GM12875 (cell line): ENCODE measurements around the gene LSM4.

Source experiments
- H3K4me3 ChIP-seq: one replicate; pipeline ENCODE4 v1.5.1; 2011; ENCODE audit warnings: low read depth, low read length, control low read depth
- TF ChIP-seq, protein P1 (sequence below): IDR thresholded peaks from 2 replicates; pipeline ENCODE4 v1.5.1; 2011; ENCODE audit warnings: low read depth, mild to moderate bottlenecking, control low read depth, inconsistent platforms, low read length, moderate library complexity, borderline replicate concordance; ENCODE audit not compliant: insufficient read depth

The LSM4 gene

DNA sequence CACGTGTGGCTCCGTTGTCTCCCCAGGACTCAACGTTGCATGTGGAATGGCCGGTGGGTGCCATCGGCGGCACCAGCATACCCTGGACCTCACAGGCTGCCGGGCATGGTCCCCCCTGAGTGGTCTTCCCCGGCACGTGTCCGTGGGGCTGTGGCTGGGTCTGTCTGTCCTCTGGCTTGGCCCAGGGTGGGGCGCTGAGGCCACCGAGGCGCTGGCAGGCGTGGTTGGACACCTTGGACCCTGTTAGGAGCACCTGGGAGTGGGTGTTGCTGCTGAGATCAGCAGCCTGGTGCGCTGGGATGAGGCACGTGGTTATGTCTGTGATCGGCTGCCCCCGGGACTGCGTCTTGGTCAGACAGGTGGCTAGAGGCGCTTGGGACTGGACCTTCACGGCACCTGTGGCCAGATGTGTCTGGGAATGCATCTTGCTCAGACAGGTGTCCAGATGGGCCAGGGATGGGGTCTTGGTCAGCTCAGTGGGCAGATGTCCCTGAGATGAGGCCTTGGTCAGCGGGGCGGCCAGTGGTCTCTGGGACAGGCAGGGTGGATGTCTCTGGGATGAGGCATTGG is 57.8 kb downstream of the LSM4 start:
- no peak overlapping the region for H3K4me3 ChIP-seq
- TF ChIP-seq, protein P1, sequence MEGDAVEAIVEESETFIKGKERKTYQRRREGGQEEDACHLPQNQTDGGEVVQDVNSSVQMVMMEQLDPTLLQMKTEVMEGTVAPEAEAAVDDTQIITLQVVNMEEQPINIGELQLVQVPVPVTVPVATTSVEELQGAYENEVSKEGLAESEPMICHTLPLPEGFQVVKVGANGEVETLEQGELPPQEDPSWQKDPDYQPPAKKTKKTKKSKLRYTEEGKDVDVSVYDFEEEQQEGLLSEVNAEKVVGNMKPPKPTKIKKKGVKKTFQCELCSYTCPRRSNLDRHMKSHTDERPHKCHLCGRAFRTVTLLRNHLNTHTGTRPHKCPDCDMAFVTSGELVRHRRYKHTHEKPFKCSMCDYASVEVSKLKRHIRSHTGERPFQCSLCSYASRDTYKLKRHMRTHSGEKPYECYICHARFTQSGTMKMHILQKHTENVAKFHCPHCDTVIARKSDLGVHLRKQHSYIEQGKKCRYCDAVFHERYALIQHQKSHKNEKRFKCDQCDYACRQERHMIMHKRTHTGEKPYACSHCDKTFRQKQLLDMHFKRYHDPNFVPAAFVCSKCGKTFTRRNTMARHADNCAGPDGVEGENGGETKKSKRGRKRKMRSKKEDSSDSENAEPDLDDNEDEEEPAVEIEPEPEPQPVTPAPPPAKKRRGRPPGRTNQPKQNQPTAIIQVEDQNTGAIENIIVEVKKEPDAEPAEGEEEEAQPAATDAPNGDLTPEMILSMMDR: no peak

DNA sequence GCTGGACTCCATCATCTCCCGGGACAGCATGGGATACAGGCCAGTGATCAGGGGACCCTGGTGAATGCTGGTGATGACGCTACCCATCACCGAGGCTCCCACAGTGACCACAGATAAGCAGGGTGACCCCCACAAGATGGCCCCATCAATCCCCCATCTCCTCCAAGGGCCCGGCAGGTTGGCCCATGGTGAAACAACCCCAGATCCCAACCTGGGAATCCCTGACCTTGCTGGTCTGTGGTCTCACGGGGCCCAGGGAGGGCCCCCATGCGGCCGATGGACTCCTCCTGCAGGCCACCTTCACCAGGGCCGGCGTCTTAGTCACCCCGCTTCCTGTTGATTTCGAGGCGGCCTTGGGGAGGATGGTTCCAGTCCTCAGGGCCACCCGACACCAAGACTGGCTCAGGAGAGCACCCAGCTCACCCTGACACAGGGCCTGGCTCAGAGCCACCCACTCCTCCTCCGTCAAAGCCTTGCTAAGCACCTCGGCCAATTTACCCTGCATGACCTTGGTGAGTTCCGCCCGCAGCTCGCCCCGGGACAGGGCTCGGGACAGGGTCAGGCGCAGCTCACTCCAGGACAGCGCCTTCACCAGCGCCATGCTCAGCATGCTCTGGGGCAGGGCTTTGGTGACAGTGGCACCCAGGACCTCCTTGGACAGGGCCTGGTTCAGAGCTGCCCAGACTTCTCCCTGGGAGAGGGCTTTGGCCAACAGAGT is 58.6 kb downstream of the LSM4 start:
- TF ChIP-seq, protein P1: no peak
- no peak overlapping the region for H3K4me3 ChIP-seq

DNA sequence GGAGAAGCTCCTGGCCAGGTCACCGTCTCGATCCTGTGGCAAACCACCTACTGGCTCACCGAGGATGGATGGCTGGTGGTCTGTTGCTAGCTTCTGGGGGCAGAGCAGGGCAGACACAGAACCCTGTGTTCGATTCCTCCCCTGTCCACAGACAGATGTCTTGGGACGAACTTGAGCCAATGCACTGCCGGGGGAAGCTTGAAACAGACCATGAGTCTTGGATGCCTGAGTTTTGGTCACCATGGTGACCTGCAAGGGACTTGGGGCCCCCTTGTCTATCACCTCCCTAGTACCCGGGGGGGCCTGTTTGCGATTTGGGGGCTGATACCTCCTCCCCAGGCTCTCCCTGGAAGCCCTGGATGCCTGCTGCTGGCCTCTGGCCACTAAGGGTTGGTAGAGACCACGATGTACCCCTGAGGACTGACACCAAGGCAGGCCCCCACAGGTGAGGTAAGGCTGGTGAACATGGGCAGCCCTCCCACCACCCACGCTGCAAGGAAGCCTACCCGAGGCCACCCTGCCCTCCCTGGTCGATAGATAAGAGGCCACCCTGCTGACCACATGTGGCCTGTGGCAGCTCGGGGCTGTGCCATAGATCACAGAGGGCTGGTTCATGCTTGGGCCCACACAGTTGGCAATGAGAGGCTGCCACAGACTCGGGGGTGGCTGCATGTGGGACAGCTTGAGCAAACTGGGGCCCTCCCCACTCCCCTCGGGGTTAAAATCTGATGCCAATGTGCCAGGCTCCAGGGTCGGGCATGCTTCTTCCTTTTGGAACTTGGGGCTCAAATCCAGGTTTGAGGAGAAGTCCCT is 59.3 kb downstream of the LSM4 start:
- TF ChIP-seq, protein P1: no peak

DNA sequence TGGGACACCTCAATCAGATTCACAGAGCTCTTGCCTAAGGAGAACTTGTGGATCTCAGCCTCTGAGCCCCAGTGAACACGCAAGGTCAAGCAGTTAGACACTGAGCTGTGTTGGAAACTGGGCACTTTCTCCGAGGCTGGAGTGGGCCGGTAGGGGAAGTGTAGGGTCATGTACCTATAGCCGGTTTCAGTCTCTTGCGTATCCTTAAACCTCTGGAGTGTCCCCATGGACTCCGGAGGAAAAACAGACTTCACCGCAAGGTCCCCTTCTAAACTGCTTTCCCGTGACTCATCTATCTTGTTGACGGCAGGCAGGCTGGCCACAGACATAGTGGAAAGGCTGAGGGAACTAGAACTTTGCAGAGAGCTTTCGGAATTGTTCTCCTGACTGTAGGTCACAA is 60.0 kb downstream of the LSM4 start:
- no peak overlapping the region for H3K4me3 ChIP-seq
- TF ChIP-seq, protein P1: no peak

More for the DNA sequence above, 59.3 kb downstream of the LSM4 start:
- no peak overlapping the region for H3K4me3 ChIP-seq

DNA sequence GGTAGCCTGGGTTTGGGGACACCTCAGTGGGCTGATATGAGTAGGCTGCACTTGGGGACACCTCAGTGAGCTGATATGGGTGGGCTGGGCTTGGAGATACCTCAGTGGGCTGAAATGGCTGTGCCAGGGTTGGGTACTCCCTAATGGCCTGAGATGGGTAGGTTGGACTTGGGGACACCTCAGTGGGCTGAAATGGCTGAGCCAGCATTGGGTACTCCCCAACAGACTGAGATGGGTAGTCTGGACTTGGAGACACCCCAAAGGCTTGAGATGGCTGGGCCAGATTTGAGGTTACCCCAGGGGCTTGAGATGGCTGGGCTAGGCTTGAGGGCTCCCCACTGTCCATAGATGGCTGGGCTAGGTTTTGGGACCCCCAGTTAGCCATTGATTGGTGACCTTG is 60.7 kb downstream of the LSM4 start:
- H3K4me3 ChIP-seq: no peak overlapping the region
- TF ChIP-seq, protein P1: no peak

DNA sequence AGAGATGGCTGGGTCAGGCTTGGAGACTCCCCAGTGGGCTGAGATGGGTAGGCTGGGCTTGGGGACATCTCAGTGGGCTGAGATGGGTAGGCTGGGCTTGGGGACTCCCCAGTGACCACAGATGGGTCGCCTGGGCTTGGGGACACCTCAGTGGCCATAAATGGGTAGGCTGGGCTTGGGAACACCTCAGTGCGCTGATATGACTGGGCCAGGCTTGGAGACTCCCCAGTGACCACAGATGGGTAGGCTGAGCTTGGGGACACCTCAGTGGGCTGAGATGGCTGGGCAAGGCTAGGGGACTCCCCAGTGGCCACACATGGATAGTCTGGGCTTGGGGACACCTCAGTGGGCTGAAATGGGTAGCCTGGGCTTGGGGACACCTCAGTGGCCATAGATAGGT is 61.4 kb downstream of the LSM4 start:
- TF ChIP-seq, protein P1: no peak
- H3K4me3 ChIP-seq: no peak overlapping the region

DNA sequence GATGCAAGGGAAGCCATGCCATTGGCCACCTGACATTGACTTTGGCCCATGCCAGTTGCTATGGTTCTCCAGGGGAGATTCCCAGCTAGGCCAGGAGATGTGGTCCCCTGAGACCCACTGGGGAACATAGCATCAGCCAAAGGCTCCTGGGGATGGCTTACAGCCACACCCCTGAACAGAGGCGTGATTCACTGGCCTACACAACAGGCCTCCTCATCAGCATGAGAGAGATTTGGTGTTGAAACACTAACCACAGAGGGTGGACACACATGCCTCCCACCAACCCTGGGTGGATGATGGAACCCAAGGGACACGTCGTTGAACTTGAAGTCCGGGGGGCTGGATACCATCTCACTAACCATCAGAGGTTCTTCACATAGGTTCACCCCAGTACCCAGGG is 63.0 kb downstream of the LSM4 start:
- no peak overlapping the region for H3K4me3 ChIP-seq
- TF ChIP-seq, protein P1: no peak
